HepG2 (cell line): ENCODE measurements around the gene VWA2.

ENCODE experiments used
- ARHGAP35 ChIP-seq: sonication (generic); formaldehyde crosslinking; IDR thresholded peaks from 2 replicates; pipeline ENCODE4 v1.9.0; 2022; ENCODE audit warnings: mild to moderate bottlenecking, inconsistent platforms, moderate library complexity, missing genetic modification reagents, borderline replicate concordance
- MAFK ChIP-seq, 2 experiments: IDR thresholded peaks in 1 of 2; conservative IDR thresholded peaks in 1 of 2; 2 replicates each; pipeline ENCODE4 v1.6.1; 2011; ENCODE audit warnings: improper control_type of control experiment in 2 of 2, low read length in 2 of 2
- MTF1 ChIP-seq: sonication (generic); formaldehyde crosslinking; IDR thresholded peaks from 2 replicates; pipeline ENCODE4 v1.5.0; 2020; ENCODE audit warnings: missing genetic modification reagents
- POLR2A ChIP-seq, 2 experiments: IDR thresholded peaks; 2 replicates each; pipeline ENCODE4 v1.6.1; 2011; ENCODE audit warnings: low read depth in 2 of 2, low read length in 2 of 2, mild to moderate bottlenecking in 1 of 2, moderate library complexity in 1 of 2; ENCODE audit not compliant: insufficient read depth in 1 of 2
- ZNF24 ChIP-seq: fragments of 450-650 bp; IDR thresholded peaks from 2 replicates; pipeline ENCODE4 v1.6.1; 2017; ENCODE audit warnings: antibody characterized with exemption, mild to moderate bottlenecking
- ZNF644 ChIP-seq: IDR thresholded peaks from 2 replicates; pipeline ENCODE4 v1.6.1; 2016; ENCODE audit warnings: low read depth
- TF ChIP-seq, protein P1 (sequence below): sonication (generic); formaldehyde crosslinking; conservative IDR thresholded peaks from 2 replicates; pipeline ENCODE4 v1.4.0; 2020; ENCODE audit warnings: missing genetic modification reagents
- TF ChIP-seq, protein P2 (sequence below): sonication (generic); formaldehyde crosslinking; IDR thresholded peaks from 2 replicates; pipeline ENCODE4 v1.5.0; 2020; ENCODE audit warnings: mild to moderate bottlenecking, missing genetic modification reagents, borderline replicate concordance
- TF ChIP-seq, protein P3 (sequence below), 2 experiments: sonication (generic) in 1 of 2; formaldehyde crosslinking in 1 of 2; IDR thresholded peaks; 2 replicates each; pipeline versions ENCODE4 v1.5.1 to v1.6.1; 2011 to 2020; ENCODE audit warnings: borderline replicate concordance in 1 of 2, low read depth in 1 of 2, low read length in 1 of 2, mild to moderate bottlenecking in 1 of 2, missing genetic modification reagents in 1 of 2, moderate library complexity in 1 of 2
- TF ChIP-seq, protein P4 (sequence below): sonication (generic); formaldehyde crosslinking; IDR thresholded peaks from 2 replicates; pipeline ENCODE4 v1.8.1; 2023; ENCODE audit warnings: mild to moderate bottlenecking, inconsistent platforms, moderate library complexity, missing genetic modification reagents, borderline replicate concordance

DNA sequence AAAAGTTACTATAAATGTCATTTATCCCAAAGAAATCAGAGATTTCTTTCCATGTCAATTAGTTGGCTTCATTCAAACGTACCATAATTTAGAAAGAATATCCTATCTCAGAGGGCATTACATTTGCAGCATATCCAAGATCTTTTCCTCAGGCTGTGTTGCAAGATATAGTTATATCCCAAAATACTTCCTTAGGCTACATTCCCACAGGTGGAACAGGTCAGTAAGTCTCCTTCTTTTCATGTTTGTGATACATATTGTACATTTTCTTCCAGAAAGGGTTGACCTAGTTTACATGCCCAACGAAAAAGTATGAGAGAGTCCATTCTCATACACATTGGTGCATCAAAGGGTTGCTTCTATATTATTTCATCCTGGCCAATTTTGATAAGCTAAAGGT, 26.9 kb upstream of the VWA2 start:
- TF ChIP-seq MTF1 (CRISPR knock-in tag) (no peak), ARHGAP35 (CRISPR knock-in tag) (no peak), POLR2A (IDR thresholded peaks at IDR 0.05; ENCODE audit: insufficient read depth in 1 of 2, low read depth in 2 of 2, low read length in 2 of 2) (no peak), ZNF644 (CRISPR knock-in tag) (no peak), MAFK (conservative IDR thresholded peaks at IDR 0.05 in 1 of 2, IDR thresholded peaks at IDR 0.05 in 1 of 2; ENCODE audit: low read length in 2 of 2) (no peak), ZNF24 (no peak)
- TF ChIP-seq, protein P1, sequence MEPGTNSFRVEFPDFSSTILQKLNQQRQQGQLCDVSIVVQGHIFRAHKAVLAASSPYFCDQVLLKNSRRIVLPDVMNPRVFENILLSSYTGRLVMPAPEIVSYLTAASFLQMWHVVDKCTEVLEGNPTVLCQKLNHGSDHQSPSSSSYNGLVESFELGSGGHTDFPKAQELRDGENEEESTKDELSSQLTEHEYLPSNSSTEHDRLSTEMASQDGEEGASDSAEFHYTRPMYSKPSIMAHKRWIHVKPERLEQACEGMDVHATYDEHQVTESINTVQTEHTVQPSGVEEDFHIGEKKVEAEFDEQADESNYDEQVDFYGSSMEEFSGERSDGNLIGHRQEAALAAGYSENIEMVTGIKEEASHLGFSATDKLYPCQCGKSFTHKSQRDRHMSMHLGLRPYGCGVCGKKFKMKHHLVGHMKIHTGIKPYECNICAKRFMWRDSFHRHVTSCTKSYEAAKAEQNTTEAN (CRISPR knock-in tag) = no peak
- TF ChIP-seq, protein P2, sequence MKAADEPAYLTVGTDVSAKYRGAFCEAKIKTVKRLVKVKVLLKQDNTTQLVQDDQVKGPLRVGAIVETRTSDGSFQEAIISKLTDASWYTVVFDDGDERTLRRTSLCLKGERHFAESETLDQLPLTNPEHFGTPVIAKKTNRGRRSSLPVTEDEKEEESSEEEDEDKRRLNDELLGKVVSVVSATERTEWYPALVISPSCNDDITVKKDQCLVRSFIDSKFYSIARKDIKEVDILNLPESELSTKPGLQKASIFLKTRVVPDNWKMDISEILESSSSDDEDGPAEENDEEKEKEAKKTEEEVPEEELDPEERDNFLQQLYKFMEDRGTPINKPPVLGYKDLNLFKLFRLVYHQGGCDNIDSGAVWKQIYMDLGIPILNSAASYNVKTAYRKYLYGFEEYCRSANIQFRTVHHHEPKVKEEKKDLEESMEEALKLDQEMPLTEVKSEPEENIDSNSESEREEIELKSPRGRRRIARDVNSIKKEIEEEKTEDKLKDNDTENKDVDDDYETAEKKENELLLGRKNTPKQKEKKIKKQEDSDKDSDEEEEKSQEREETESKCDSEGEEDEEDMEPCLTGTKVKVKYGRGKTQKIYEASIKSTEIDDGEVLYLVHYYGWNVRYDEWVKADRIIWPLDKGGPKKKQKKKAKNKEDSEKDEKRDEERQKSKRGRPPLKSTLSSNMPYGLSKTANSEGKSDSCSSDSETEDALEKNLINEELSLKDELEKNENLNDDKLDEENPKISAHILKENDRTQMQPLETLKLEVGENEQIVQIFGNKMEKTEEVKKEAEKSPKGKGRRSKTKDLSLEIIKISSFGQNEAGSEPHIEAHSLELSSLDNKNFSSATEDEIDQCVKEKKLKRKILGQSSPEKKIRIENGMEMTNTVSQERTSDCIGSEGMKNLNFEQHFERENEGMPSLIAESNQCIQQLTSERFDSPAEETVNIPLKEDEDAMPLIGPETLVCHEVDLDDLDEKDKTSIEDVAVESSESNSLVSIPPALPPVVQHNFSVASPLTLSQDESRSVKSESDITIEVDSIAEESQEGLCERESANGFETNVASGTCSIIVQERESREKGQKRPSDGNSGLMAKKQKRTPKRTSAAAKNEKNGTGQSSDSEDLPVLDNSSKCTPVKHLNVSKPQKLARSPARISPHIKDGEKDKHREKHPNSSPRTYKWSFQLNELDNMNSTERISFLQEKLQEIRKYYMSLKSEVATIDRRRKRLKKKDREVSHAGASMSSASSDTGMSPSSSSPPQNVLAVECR (CRISPR knock-in tag) = no peak
- TF ChIP-seq, protein P3, sequence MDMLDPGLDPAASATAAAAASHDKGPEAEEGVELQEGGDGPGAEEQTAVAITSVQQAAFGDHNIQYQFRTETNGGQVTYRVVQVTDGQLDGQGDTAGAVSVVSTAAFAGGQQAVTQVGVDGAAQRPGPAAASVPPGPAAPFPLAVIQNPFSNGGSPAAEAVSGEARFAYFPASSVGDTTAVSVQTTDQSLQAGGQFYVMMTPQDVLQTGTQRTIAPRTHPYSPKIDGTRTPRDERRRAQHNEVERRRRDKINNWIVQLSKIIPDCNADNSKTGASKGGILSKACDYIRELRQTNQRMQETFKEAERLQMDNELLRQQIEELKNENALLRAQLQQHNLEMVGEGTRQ (IDR thresholded peaks at IDR 0.05; ENCODE audit: low read depth, low read length) = no peak
- TF ChIP-seq, protein P3 (CRISPR knock-in tag; IDR thresholded peaks at IDR 0.05; ENCODE audit: borderline replicate concordance) = no peak
- TF ChIP-seq, protein P4, sequence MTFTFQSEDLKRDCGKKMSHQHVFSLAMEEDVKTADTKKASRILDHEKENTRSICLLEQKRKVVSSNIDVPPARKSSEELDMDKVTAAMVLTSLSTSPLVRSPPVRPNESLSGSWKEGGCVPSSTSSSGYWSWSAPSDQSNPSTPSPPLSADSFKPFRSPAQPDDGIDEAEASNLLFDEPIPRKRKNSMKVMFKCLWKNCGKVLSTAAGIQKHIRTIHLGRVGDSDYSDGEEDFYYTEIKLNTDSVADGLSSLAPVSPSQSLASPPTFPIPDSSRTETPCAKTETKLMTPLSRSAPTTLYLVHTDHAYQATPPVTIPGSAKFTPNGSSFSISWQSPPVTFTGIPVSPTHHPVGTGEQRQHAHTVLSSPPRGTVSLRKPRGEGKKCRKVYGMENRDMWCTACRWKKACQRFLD (CRISPR knock-in tag) = no peak
